ENCODE results near the gene PHTF2.
A peak's percentile ranks its signal among the peaks of the same experiment; 100 is the strongest.

Gene PHTF2

GRCh38 chr7:77935652-77936348 is 137.2 kb downstream of the PHTF2 start:
- DNase-seq, result no peak

- peak; percentile 52 for DNase-seq
These were observed 142.1 kb downstream of the PHTF2 start for GRCh38 chr7:77940647-77941046.

- no peak for DNase-seq
These were observed 143.9 kb downstream of the PHTF2 start for GRCh38 chr7:77942431-77942830.

- no peak for DNase-seq
These were observed 145.9 kb downstream of the PHTF2 start for GRCh38 chr7:77944183-77945182.

GRCh38 chr7:77950548-77950947 is 152.0 kb downstream of the PHTF2 start:
- no peak for DNase-seq

- DNase-seq, result no peak
These were observed 156.4 kb downstream of the PHTF2 start for GRCh38 chr7:77954773-77955555.

- no peak for DNase-seq
These were observed 159.9 kb downstream of the PHTF2 start for GRCh38 chr7:77958436-77958835.

GRCh38 chr7:77959080-77959479 is 160.5 kb downstream of the PHTF2 start:
- no peak for DNase-seq

- DNase-seq, result no peak
These were observed 161.8 kb downstream of the PHTF2 start for GRCh38 chr7:77960336-77960735.

GRCh38 chr7:77967429-77967828 is 168.9 kb downstream of the PHTF2 start:
- DNase-seq, result no peak

- DNase-seq, result no peak
These were observed 173.2 kb downstream of the PHTF2 start for GRCh38 chr7:77971726-77972125.

- no peak for DNase-seq
These were observed 177.3 kb downstream of the PHTF2 start for GRCh38 chr7:77975672-77976480.

- no peak for DNase-seq
These were observed 180.6 kb downstream of the PHTF2 start for GRCh38 chr7:77979219-77979618.

GRCh38 chr7:77980087-77980713 is 181.6 kb downstream of the PHTF2 start:
- DNase-seq, result no peak

- no peak for DNase-seq
These were observed 184.5 kb downstream of the PHTF2 start for GRCh38 chr7:77982926-77983550.

GRCh38 chr7:77983973-77984372 is 185.4 kb downstream of the PHTF2 start:
- no peak for DNase-seq

- no peak for DNase-seq
These were observed 186.8 kb downstream of the PHTF2 start for GRCh38 chr7:77985232-77985973.

GRCh38 chr7:77985974-77986339 is 187.4 kb downstream of the PHTF2 start:
- no peak for DNase-seq

GRCh38 chr7:77989981-77990566 is 191.5 kb downstream of the PHTF2 start:
- DNase-seq, result peak; percentile 8

GRCh38 chr7:77991656-77992055 is 193.1 kb downstream of the PHTF2 start:
- DNase-seq, result no peak
